Large intestine (tissue), 3 donors: Measurements from ENCODE around the gene RNF123. TPM values are rescaled to one million over a fixed set of nuclear protein-coding genes. Genes with fewer than 3 reads are reported as not detected.
"Not testable (repeated sequence)": the region's sequence is repeated elsewhere in the genome, so short reads cannot be mapped to it uniquely, and the experiment has no call there.

Experiments
- DNase-seq, 2 donors: peaks; one replicate each; pipeline versions ENCODE4 v3.0.0 to v3.0.0-alpha.2; 2013
- H3K27ac ChIP-seq: one replicate; pipeline ENCODE4 v1.5.1; 2013; ENCODE audit warnings: low read length
- H3K27me3 ChIP-seq: 2 replicates; pipeline ENCODE4 v1.6.1; 2013; ENCODE audit warnings: low read length; ENCODE audit not compliant: control insufficient read depth, insufficient read depth
- H3K36me3 ChIP-seq: 2 replicates; pipeline ENCODE4 v1.6.1; 2013; ENCODE audit warnings: low read length; ENCODE audit not compliant: control insufficient read depth, insufficient read depth
- H3K4me1 ChIP-seq: one replicate; pipeline ENCODE4 v1.6.1; 2013; ENCODE audit warnings: low read length; ENCODE audit not compliant: control insufficient read depth, insufficient read depth
- H3K4me3 ChIP-seq: one replicate; pipeline ENCODE4 v1.5.1; 2013; ENCODE audit warnings: low read length
- H3K9me3 ChIP-seq: one replicate; pipeline ENCODE4 v1.6.1; 2013; ENCODE audit warnings: mild to moderate bottlenecking, low read depth, low read length, moderate library complexity; ENCODE audit not compliant: control insufficient read depth
- WGBS: methylation state at CpG from one replicate; pipeline ENCODE4 v1.1.5; 2013; ENCODE audit warnings: low lambda C conversion rate; ENCODE audit not compliant: insufficient coverage; 5-methylcytosine and 5-hydroxymethylcytosine counted together
- polyA plus RNA-seq: library from polyadenylated mRNA; unstranded; fragments of 120-200 nt; gene quantifications from one replicate; pipeline ENCODE4 v1.2.1, GENCODE V29; 2013

The RNF123 gene
- polyA plus RNA-seq, 1 donor: 35.6 TPM

- Histone ChIP-seq H3K27ac (peak overlapping the region; percentile 99), H3K4me1 (peaks cover 14% of the 10 kb centered on the region), H3K4me3 (peak overlapping the region; percentile 98)
- not testable (repeated sequence) for H3K27me3 ChIP-seq, H3K36me3 ChIP-seq, H3K9me3 ChIP-seq
- no CpG with 5 or more reads among the region's 7 CpGs for WGBS
- peak; percentile 81 to 83 for DNase-seq
Observed at GRCh38 chr3:49688338-49689045, 865 bp upstream of the RNF123 start.

GRCh38 chr3:49689908-49690624, 709 bp downstream of the RNF123 start:
- H3K36me3 ChIP-seq, H3K4me1 ChIP-seq, H3K9me3 ChIP-seq, DNase-seq, H3K27me3 ChIP-seq: not testable (repeated sequence)
- H3K4me3 ChIP-seq: peak overlapping the region; percentile 98
- WGBS: no CpG with 5 or more reads among the region's 16 CpGs
- H3K27ac ChIP-seq: peak overlapping the region; percentile 99

- not testable (repeated sequence) for H3K4me1 ChIP-seq, DNase-seq, H3K27ac ChIP-seq, H3K9me3 ChIP-seq, H3K36me3 ChIP-seq, H3K27me3 ChIP-seq, H3K4me3 ChIP-seq
- no CpG with 5 or more reads among the region's 3 CpGs for WGBS
Observed at GRCh38 chr3:49690856-49691255, 1.5 kb downstream of the RNF123 start.

- not testable (repeated sequence) for H3K36me3 ChIP-seq, H3K9me3 ChIP-seq, H3K4me3 ChIP-seq, H3K27ac ChIP-seq, H3K27me3 ChIP-seq, H3K4me1 ChIP-seq, DNase-seq
- no CpG with 5 or more reads among the region's 3 CpGs for WGBS
Observed at GRCh38 chr3:49691481-49691880, 2.1 kb downstream of the RNF123 start.

- not testable (repeated sequence) for DNase-seq, H3K4me1 ChIP-seq, H3K4me3 ChIP-seq, H3K27me3 ChIP-seq, H3K9me3 ChIP-seq, H3K27ac ChIP-seq
- WGBS: no CpG with 5 or more reads among the region's 6 CpGs
- peaks cover 26% of the 10 kb centered on the region for H3K36me3 ChIP-seq
Observed at GRCh38 chr3:49694409-49695070, 5.2 kb downstream of the RNF123 start.

- not testable (repeated sequence) for H3K4me1 ChIP-seq, H3K9me3 ChIP-seq, H3K27ac ChIP-seq, DNase-seq, H3K27me3 ChIP-seq, H3K4me3 ChIP-seq
- no CpG with 5 or more reads among the region's 4 CpGs for WGBS
- peaks cover 35% of the 10 kb centered on the region for H3K36me3 ChIP-seq
Observed at GRCh38 chr3:49695350-49696015, 6.1 kb downstream of the RNF123 start.

GRCh38 chr3:49699281-49699979, 10.1 kb downstream of the RNF123 start:
- H3K4me1 ChIP-seq: no peaks in the 10 kb centered on the region
- no peak for DNase-seq
- H3K27ac ChIP-seq: no peak overlapping the region
- no peak overlapping the region for H3K4me3 ChIP-seq
- no peaks in the 10 kb centered on the region for H3K9me3 ChIP-seq
- H3K27me3 ChIP-seq: no peaks in the 10 kb centered on the region
- WGBS: no CpG with 5 or more reads among the region's 16 CpGs
- H3K36me3 ChIP-seq: peaks cover 73% of the 10 kb centered on the region

GRCh38 chr3:49700014-49700413, 10.7 kb downstream of the RNF123 start:
- H3K4me1 ChIP-seq: no peaks in the 10 kb centered on the region
- H3K27me3 ChIP-seq: no peaks in the 10 kb centered on the region
- H3K27ac ChIP-seq: no peak overlapping the region
- no peaks in the 10 kb centered on the region for H3K9me3 ChIP-seq
- peaks cover 79% of the 10 kb centered on the region for H3K36me3 ChIP-seq
- no peak for DNase-seq
- H3K4me3 ChIP-seq: no peak overlapping the region
- no CpG with 5 or more reads among the region's 8 CpGs for WGBS

GRCh38 chr3:49700453-49701128, 11.2 kb downstream of the RNF123 start:
- no CpG with 5 or more reads among the region's 13 CpGs for WGBS
- H3K4me3 ChIP-seq: no peak overlapping the region
- no peak for DNase-seq
- H3K27me3 ChIP-seq: no peaks in the 10 kb centered on the region
- peaks cover 84% of the 10 kb centered on the region for H3K36me3 ChIP-seq
- no peak overlapping the region for H3K27ac ChIP-seq
- H3K9me3 ChIP-seq: no peaks in the 10 kb centered on the region
- H3K4me1 ChIP-seq: no peaks in the 10 kb centered on the region
